ENCODE data around the gene RBKS. TPM values are rescaled to one million over a fixed set of nuclear protein-coding genes. Genes with fewer than 3 reads are reported as not detected.

RBKS gene
- total and polyA plus RNA-seq, 3 experiments from 2014 or later, result 2.1 to 4.7 (median 2.9) TPM

- Mint-ChIP-seq H3K4me1 (peaks cover 12 to 13% (median 12%) of the 10 kb centered on the region in 3 donors), H3K36me3 (no peaks in the 10 kb centered on the region), H3K27me3 (peaks cover 2 to 7% of the 10 kb centered on the region in 2 donors), H3K9me3 (no peaks in the 10 kb centered on the region), H3K27ac (peak overlapping the region in 1 of 8 donors; percentile 33), H3K4me3 (peak overlapping the region in 1 of 7 donors; percentile 25)
- H3K9me3 ChIP-seq (ENCODE audit: low read length), result no peaks in the 10 kb centered on the region
- H3K27ac ChIP-seq (ENCODE audit: low read depth, low read length), result no peak overlapping the region
- H3K4me1 ChIP-seq (ENCODE audit: insufficient read depth, low read length), result peaks cover 5% of the 10 kb centered on the region
- H3K4me3 ChIP-seq (ENCODE audit: low read length), result no peak overlapping the region
- DNase-seq, result no peak
- H3K27me3 ChIP-seq (ENCODE audit: insufficient read depth, low read length, poor library complexity, severe bottlenecking), result no peaks in the 10 kb centered on the region
- POLR2A ChIA-PET, result no interaction called here
- H3K36me3 ChIP-seq (ENCODE audit: insufficient read depth, low read length), result no peaks in the 10 kb centered on the region
- CTCF ChIA-PET, result no interaction called here
These were observed 127.0 kb downstream of the RBKS start for GRCh38 chr2:27762951-27763906.

- no peak overlapping the region for H3K27ac ChIP-seq (ENCODE audit: low read depth, low read length)
- Mint-ChIP-seq H3K4me1 (no peaks in the 10 kb centered on the region), H3K27ac (no peak overlapping the region), H3K27me3 (peaks cover 4 to 22% of the 10 kb centered on the region in 2 donors), H3K9me3 (no peaks in the 10 kb centered on the region), H3K4me3 (no peak overlapping the region), H3K36me3 (no peaks in the 10 kb centered on the region)
- ChIA-PET CTCF (no interaction called here), POLR2A (no interaction called here)
- H3K4me1 ChIP-seq (ENCODE audit: insufficient read depth, low read length), result no peaks in the 10 kb centered on the region
- H3K36me3 ChIP-seq (ENCODE audit: insufficient read depth, low read length), result no peaks in the 10 kb centered on the region
- no peaks in the 10 kb centered on the region for H3K9me3 ChIP-seq (ENCODE audit: low read length)
- DNase-seq, result no peak
- H3K4me3 ChIP-seq (ENCODE audit: low read length), result no peak overlapping the region
- H3K27me3 ChIP-seq (ENCODE audit: insufficient read depth, low read length, poor library complexity, severe bottlenecking), result no peaks in the 10 kb centered on the region
These were observed 133.4 kb downstream of the RBKS start for GRCh38 chr2:27756544-27757498.

GRCh38 chr2:27756091-27756490, 134.1 kb downstream of the RBKS start:
- no peak for DNase-seq
- H3K4me1 ChIP-seq (ENCODE audit: insufficient read depth, low read length), result no peaks in the 10 kb centered on the region
- POLR2A ChIA-PET, result no interaction called here
- CTCF ChIA-PET, result no interaction called here
- H3K4me1 Mint-ChIP-seq, result no peaks in the 10 kb centered on the region
- no peaks in the 10 kb centered on the region for H3K9me3 ChIP-seq (ENCODE audit: low read length)
- H3K4me3 Mint-ChIP-seq, result no peak overlapping the region
- H3K27me3 ChIP-seq (ENCODE audit: insufficient read depth, low read length, poor library complexity, severe bottlenecking), result no peaks in the 10 kb centered on the region
- no peak overlapping the region for H3K27ac Mint-ChIP-seq
- H3K27me3 Mint-ChIP-seq, result peaks cover 3 to 22% of the 10 kb centered on the region in 2 donors
- no peaks in the 10 kb centered on the region for H3K36me3 Mint-ChIP-seq
- no peaks in the 10 kb centered on the region for H3K36me3 ChIP-seq (ENCODE audit: insufficient read depth, low read length)
- no peaks in the 10 kb centered on the region for H3K9me3 Mint-ChIP-seq
- no peak overlapping the region for H3K27ac ChIP-seq (ENCODE audit: low read depth, low read length)
- H3K4me3 ChIP-seq (ENCODE audit: low read length), result no peak overlapping the region

- ChIA-PET CTCF (interaction anchor here (0.6 to 1.3 kb wide), 4 partner anchors 10 to 698 kb away, joined by 3 to 4 read pairs (median 4); no protein-coding TSS in a partner anchor), POLR2A (no interaction called here)
- H3K27ac ChIP-seq (ENCODE audit: low read depth, low read length), result no peak overlapping the region
- Mint-ChIP-seq H3K9me3 (peaks cover 0 to under 1% (median 0%) of the 10 kb centered on the region in 5 donors), H3K36me3 (no peaks in the 10 kb centered on the region), H3K4me1 (no peaks in the 10 kb centered on the region), H3K27me3 (peaks cover 6 to 23% of the 10 kb centered on the region in 2 donors), H3K27ac (peak overlapping the region in 1 of 8 donors; percentile 13), H3K4me3 (no peak overlapping the region)
- DNase-seq, result no peak
- H3K4me3 ChIP-seq (ENCODE audit: low read length), result no peak overlapping the region
- H3K36me3 ChIP-seq (ENCODE audit: insufficient read depth, low read length), result no peaks in the 10 kb centered on the region
- H3K4me1 ChIP-seq (ENCODE audit: insufficient read depth, low read length), result no peaks in the 10 kb centered on the region
- no peaks in the 10 kb centered on the region for H3K27me3 ChIP-seq (ENCODE audit: insufficient read depth, low read length, poor library complexity, severe bottlenecking)
- H3K9me3 ChIP-seq (ENCODE audit: low read length), result no peaks in the 10 kb centered on the region
These were observed 135.4 kb downstream of the RBKS start for GRCh38 chr2:27754831-27755230.

GRCh38 chr2:27754138-27754588, 136.0 kb downstream of the RBKS start:
- ChIA-PET CTCF (interaction anchor here (0.6 to 1.3 kb wide), 5 partner anchors 9 to 699 kb away, joined by 3 to 4 read pairs (median 3); no protein-coding TSS in a partner anchor), POLR2A (no interaction called here)
- Histone ChIP-seq H3K36me3 (ENCODE audit: insufficient read depth, low read length) (no peaks in the 10 kb centered on the region), H3K4me3 (ENCODE audit: low read length) (no peak overlapping the region), H3K27me3 (ENCODE audit: insufficient read depth, low read length, poor library complexity, severe bottlenecking) (no peaks in the 10 kb centered on the region), H3K9me3 (ENCODE audit: low read length) (no peaks in the 10 kb centered on the region), H3K27ac (ENCODE audit: low read depth, low read length) (no peak overlapping the region), H3K4me1 (ENCODE audit: insufficient read depth, low read length) (no peaks in the 10 kb centered on the region)
- Mint-ChIP-seq H3K36me3 (no peaks in the 10 kb centered on the region), H3K4me1 (no peaks in the 10 kb centered on the region), H3K9me3 (peaks cover 0 to 5% (median 0%) of the 10 kb centered on the region in 5 donors), H3K27me3 (peaks cover 12 to 30% of the 10 kb centered on the region in 2 donors), H3K27ac (no peak overlapping the region), H3K4me3 (no peak overlapping the region)
- DNase-seq, result peak; percentile 22 to 78 (median 48)

GRCh38 chr2:27752551-27753237, 137.5 kb downstream of the RBKS start:
- POLR2A ChIA-PET, result no interaction called here

GRCh38 chr2:27751377-27751776, 138.8 kb downstream of the RBKS start:
- no peak for DNase-seq
- Histone ChIP-seq H3K27me3 (ENCODE audit: insufficient read depth, low read length, poor library complexity, severe bottlenecking) (no peaks in the 10 kb centered on the region), H3K9me3 (ENCODE audit: low read length) (no peaks in the 10 kb centered on the region), H3K27ac (ENCODE audit: low read depth, low read length) (no peak overlapping the region), H3K36me3 (ENCODE audit: insufficient read depth, low read length) (no peaks in the 10 kb centered on the region), H3K4me3 (ENCODE audit: low read length) (no peak overlapping the region), H3K4me1 (ENCODE audit: insufficient read depth, low read length) (no peaks in the 10 kb centered on the region)
- CTCF ChIA-PET, result no interaction called here
- Mint-ChIP-seq H3K27me3 (peaks cover 12 to 41% of the 10 kb centered on the region in 2 donors), H3K36me3 (peaks cover 0 to 4% (median 3%) of the 10 kb centered on the region in 3 donors), H3K4me1 (no peaks in the 10 kb centered on the region), H3K4me3 (no peak overlapping the region), H3K9me3 (peaks cover 3 to 12% (median 6%) of the 10 kb centered on the region in 5 donors), H3K27ac (no peak overlapping the region)
- POLR2A ChIA-PET, result interaction anchor here (0.6 kb wide), 1 partner anchor 120 kb away, joined by 10 read pairs; no protein-coding TSS in a partner anchor

More at GRCh38 chr2:27752551-27753237, 137.5 kb downstream of the RBKS start:
- Mint-ChIP-seq H3K36me3 (peaks cover 0 to 4% (median 3%) of the 10 kb centered on the region in 3 donors), H3K4me3 (no peak overlapping the region), H3K4me1 (no peaks in the 10 kb centered on the region), H3K27ac (no peak overlapping the region), H3K27me3 (peaks cover 12 to 35% of the 10 kb centered on the region in 2 donors), H3K9me3 (peaks cover 3 to 12% (median 6%) of the 10 kb centered on the region in 5 donors)
- H3K4me3 ChIP-seq (ENCODE audit: low read length), result no peak overlapping the region
- H3K27ac ChIP-seq (ENCODE audit: low read depth, low read length), result peak overlapping the region; percentile 31
- no peak for DNase-seq
- CTCF ChIA-PET, result no interaction called here
- no peaks in the 10 kb centered on the region for H3K27me3 ChIP-seq (ENCODE audit: insufficient read depth, low read length, poor library complexity, severe bottlenecking)
- no peaks in the 10 kb centered on the region for H3K4me1 ChIP-seq (ENCODE audit: insufficient read depth, low read length)
- no peaks in the 10 kb centered on the region for H3K36me3 ChIP-seq (ENCODE audit: insufficient read depth, low read length)
- no peaks in the 10 kb centered on the region for H3K9me3 ChIP-seq (ENCODE audit: low read length)

All from CD8-positive, alpha-beta memory T cell (primary cell).